Panc1 (cell line): ENCODE results near the gene PCDHA7. TPM values are rescaled to one million over a fixed set of nuclear protein-coding genes. Genes with fewer than 3 reads are reported as not detected.

Source experiments
- ATAC-seq: fragments of 200-7000 bp; cut with Tn5 transposase; 2 replicates; pipeline ENCODE4 v1.9.1; 2020; ENCODE audit warnings: mild to moderate bottlenecking, moderate library complexity
- BruUV-seq: library from RNA; stranded (reverse); fragments of 400-500 nt; replicated peaks from 2 replicates; lab custom pipeline; 2021; lab: Mats Ljungman, UMichigan
- CTCF ChIA-PET: fragments of 300-600 bp; sonication (Branson Sonifier 250); formaldehyde crosslinking; loops from one replicate; lab custom pipeline; 2022; ENCODE audit warnings: antibody characterized with exemption; lab: Charles Lee
- POLR2A ChIA-PET: fragments of 300-600 bp; sonication (Branson Sonifier 250); formaldehyde crosslinking; loops from one replicate; lab custom pipeline; 2022; ENCODE audit warnings: antibody characterized with exemption; lab: Charles Lee
- DNase-seq: peaks from one replicate; pipeline ENCODE4 v3.0.0-alpha.2; 2010; ENCODE audit warnings: low read depth, low spot score
- H3K27ac ChIP-seq: 2 replicates; pipeline ENCODE4 v1.5.1; 2011; ENCODE audit warnings: mild to moderate bottlenecking, low read length, inconsistent platforms
- H3K27me3 ChIP-seq: fragments of 200-500 bp; sonication (Bioruptor generic); 2 replicates; pipeline ENCODE4 v1.6.0; 2014; ENCODE audit warnings: low read length, inconsistent platforms; ENCODE audit not compliant: control insufficient read depth, insufficient read depth
- H3K36me3 ChIP-seq: fragments of 200-500 bp; sonication (Bioruptor generic); 2 replicates; pipeline ENCODE4 v1.5.1; 2014; ENCODE audit warnings: inconsistent platforms, mild to moderate bottlenecking, low read length, moderate library complexity; ENCODE audit not compliant: control insufficient read depth, insufficient read depth
- H3K4me1 ChIP-seq: 2 replicates; pipeline ENCODE4 v1.5.1; 2011; ENCODE audit warnings: inconsistent platforms, mild to moderate bottlenecking, low read length, moderate library complexity; ENCODE audit not compliant: control insufficient read depth, insufficient read depth
- H3K4me3 ChIP-seq, 2 experiments: 2 replicates each; pipeline ENCODE4 v1.5.1; 2011 to 2012; ENCODE audit warnings: low read depth in 2 of 2, low read length in 2 of 2, mild to moderate bottlenecking in 2 of 2, inconsistent platforms in 1 of 2, moderate library complexity in 1 of 2
- H3K9me3 ChIP-seq: fragments of 200-500 bp; sonication (Bioruptor generic); 2 replicates; pipeline ENCODE4 v1.5.1; 2014; ENCODE audit warnings: low read depth, mild to moderate bottlenecking, inconsistent platforms, low read length, moderate library complexity; ENCODE audit not compliant: control insufficient read depth, insufficient read depth
- POLR2AphosphoS5 ChIP-seq: IDR thresholded peaks from 2 replicates; pipeline ENCODE4 v1.6.1; 2012; ENCODE audit warnings: mild to moderate bottlenecking, low read depth, low read length, moderate library complexity
- SIN3A ChIP-seq: IDR thresholded peaks from 2 replicates; pipeline ENCODE4 v1.6.1; 2012; ENCODE audit warnings: low read depth, mild to moderate bottlenecking, low read length, moderate library complexity, borderline replicate concordance; ENCODE audit not compliant: insufficient read depth
- TCF7L2 ChIP-seq: IDR thresholded peaks from 2 replicates; pipeline ENCODE4 v1.6.1; 2011; ENCODE audit warnings: mild to moderate bottlenecking, low read depth, low read length, inconsistent platforms
- in situ Hi-C: cut with HindIII; loops from 2 replicates; pipeline ENCODE4 v1.10.0; 2016; ENCODE audit warnings: low sequenced_read_pairs, low pct_unique_long_range_greater_than_20kb
- intact Hi-C: fragments of 100-400 bp; cut with micrococcal nuclease; formaldehyde crosslinking; loops from one replicate; pipeline ENCODE4 v1.10.0; 2022; ENCODE audit not compliant: unreplicated experiment
- total RNA-seq: library from RNA; stranded (reverse); gene quantifications from one replicate; pipeline ENCODE4 v1.2.1, GENCODE V29; 2021; ENCODE audit not compliant: unreplicated experiment
- TF ChIP-seq, protein P1 (sequence below): fragments of 450-650 bp; IDR thresholded peaks from 2 replicates; pipeline ENCODE4 v1.5.1; 2017; ENCODE audit warnings: mild to moderate bottlenecking
- TF ChIP-seq, protein P2 (sequence below), 2 experiments: IDR thresholded peaks; 2 replicates each; pipeline ENCODE4 v1.6.1; 2011 to 2012; ENCODE audit warnings: low read depth in 2 of 2, control low read depth in 1 of 2, low read length in 1 of 2, mild to moderate bottlenecking in 1 of 2, moderate library complexity in 1 of 2; ENCODE audit not compliant: insufficient read depth in 1 of 2

Gene PCDHA7
- total RNA-seq, 1 experiment from 2014 or later: 0.15 TPM

DNA sequence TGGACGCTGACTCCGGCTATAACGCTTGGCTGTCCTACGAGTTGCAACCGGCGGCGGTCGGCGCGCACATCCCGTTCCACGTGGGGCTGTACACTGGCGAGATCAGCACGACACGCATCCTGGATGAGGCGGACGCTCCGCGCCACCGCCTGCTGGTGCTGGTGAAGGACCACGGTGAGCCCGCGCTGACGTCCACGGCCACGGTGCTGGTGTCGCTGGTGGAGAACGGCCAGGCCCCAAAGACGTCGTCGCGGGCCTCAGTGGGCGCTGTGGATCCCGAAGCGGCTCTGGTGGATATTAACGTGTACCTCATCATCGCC is 43.2 kb downstream of the PCDHA7 start:
- H3K9me3 ChIP-seq: no peaks in the 10 kb centered on the region; the same call in 1 of the 2 replicates
- DNase-seq (no peak), ATAC-seq (no peak)
- intact Hi-C loops (no loop called here), in situ Hi-C loops (no loop called here)
- no peak overlapping the region for H3K4me3 ChIP-seq
- H3K4me1 ChIP-seq: no peaks in the 10 kb centered on the region
- no peaks in the 10 kb centered on the region for H3K36me3 ChIP-seq
- no TSS peak for BruUV-seq
- TF ChIP-seq SIN3A (no peak), POLR2AphosphoS5 (no peak)
- TF ChIP-seq, protein P1, sequence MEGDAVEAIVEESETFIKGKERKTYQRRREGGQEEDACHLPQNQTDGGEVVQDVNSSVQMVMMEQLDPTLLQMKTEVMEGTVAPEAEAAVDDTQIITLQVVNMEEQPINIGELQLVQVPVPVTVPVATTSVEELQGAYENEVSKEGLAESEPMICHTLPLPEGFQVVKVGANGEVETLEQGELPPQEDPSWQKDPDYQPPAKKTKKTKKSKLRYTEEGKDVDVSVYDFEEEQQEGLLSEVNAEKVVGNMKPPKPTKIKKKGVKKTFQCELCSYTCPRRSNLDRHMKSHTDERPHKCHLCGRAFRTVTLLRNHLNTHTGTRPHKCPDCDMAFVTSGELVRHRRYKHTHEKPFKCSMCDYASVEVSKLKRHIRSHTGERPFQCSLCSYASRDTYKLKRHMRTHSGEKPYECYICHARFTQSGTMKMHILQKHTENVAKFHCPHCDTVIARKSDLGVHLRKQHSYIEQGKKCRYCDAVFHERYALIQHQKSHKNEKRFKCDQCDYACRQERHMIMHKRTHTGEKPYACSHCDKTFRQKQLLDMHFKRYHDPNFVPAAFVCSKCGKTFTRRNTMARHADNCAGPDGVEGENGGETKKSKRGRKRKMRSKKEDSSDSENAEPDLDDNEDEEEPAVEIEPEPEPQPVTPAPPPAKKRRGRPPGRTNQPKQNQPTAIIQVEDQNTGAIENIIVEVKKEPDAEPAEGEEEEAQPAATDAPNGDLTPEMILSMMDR: no peak
- TF ChIP-seq, protein P2, sequence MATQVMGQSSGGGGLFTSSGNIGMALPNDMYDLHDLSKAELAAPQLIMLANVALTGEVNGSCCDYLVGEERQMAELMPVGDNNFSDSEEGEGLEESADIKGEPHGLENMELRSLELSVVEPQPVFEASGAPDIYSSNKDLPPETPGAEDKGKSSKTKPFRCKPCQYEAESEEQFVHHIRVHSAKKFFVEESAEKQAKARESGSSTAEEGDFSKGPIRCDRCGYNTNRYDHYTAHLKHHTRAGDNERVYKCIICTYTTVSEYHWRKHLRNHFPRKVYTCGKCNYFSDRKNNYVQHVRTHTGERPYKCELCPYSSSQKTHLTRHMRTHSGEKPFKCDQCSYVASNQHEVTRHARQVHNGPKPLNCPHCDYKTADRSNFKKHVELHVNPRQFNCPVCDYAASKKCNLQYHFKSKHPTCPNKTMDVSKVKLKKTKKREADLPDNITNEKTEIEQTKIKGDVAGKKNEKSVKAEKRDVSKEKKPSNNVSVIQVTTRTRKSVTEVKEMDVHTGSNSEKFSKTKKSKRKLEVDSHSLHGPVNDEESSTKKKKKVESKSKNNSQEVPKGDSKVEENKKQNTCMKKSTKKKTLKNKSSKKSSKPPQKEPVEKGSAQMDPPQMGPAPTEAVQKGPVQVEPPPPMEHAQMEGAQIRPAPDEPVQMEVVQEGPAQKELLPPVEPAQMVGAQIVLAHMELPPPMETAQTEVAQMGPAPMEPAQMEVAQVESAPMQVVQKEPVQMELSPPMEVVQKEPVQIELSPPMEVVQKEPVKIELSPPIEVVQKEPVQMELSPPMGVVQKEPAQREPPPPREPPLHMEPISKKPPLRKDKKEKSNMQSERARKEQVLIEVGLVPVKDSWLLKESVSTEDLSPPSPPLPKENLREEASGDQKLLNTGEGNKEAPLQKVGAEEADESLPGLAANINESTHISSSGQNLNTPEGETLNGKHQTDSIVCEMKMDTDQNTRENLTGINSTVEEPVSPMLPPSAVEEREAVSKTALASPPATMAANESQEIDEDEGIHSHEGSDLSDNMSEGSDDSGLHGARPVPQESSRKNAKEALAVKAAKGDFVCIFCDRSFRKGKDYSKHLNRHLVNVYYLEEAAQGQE (IDR thresholded peaks at IDR 0.05; ENCODE audit: insufficient read depth in 1 of 2, low read depth in 2 of 2, low read length in 1 of 2): no peak
- no peaks in the 10 kb centered on the region for H3K27me3 ChIP-seq
- POLR2A ChIA-PET: no interaction called here
- no peak overlapping the region for H3K27ac ChIP-seq
- CTCF ChIA-PET: no interaction called here

DNA sequence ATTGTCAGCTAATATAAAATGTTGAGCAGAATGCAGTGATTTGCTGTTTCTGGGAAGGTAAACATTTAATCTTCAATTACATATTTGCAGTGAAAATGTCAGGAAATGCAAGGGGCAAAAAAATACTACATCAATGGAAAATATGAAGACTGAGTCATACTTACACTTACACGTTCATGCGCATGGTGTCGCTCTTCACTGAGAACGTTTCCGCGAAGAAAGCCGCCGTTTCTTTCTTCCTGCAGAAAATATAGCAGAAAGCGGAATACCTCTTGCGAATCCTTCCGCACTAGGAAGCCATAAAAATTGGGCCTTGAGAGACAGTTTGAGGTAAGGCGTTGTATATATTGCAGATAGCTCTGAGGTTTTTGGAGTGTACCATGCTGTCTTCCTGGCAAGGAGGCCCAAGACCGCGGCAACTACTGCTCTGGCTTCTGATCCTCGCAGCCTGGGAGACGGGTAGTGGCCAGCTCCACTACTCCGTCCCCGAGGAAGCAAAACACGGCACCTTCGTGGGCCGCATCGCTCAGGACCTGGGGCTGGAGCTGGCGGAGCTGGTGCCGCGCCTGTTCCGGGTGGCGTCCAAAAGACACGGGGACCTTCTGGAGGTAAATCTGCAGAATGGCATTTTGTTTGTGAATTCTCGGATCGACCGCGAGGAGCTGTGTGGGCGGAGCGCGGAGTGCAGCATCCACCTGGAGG is 48.0 kb downstream of the PCDHA7 start, which contains the start of gene PCDHA13:
TSS of gene PCDHA13 (plus strand) at position 236 of the 702 bp plus-strand sequence. CDS start at position 381, 145 bp downstream.
- CTCF ChIA-PET: interaction anchor here (0.7 kb wide), 2 partner anchors 137 to 153 kb away, joined by 7 to 9 read pairs; no protein-coding TSS in a partner anchor
- no peak for TF ChIP-seq POLR2AphosphoS5
- TF ChIP-seq TCF7L2: no peak
- TF ChIP-seq, protein P1: no peak
- TF ChIP-seq, protein P2 (IDR thresholded peaks at IDR 0.05; ENCODE audit: insufficient read depth in 1 of 2, low read depth in 2 of 2, low read length in 1 of 2): no peak
- TF ChIP-seq SIN3A: no peak
- H3K4me1 ChIP-seq: no peaks in the 10 kb centered on the region
- no peaks in the 10 kb centered on the region; the same call in 1 of the 2 replicates for H3K9me3 ChIP-seq
- BruUV-seq: no TSS peak
- H3K27ac ChIP-seq: no peak within 1 kb of the TSS
- H3K27me3 ChIP-seq: no peaks in the 10 kb centered on the region
- H3K4me3 ChIP-seq: peak within 1 kb of the TSS; percentile 24 to 54
- POLR2A ChIA-PET: no interaction called here
- in situ Hi-C loops: no loop called here
- H3K36me3 ChIP-seq: no peaks in the 10 kb centered on the region; the same call in 1 of the 2 replicates
- DNase-seq (no peak), ATAC-seq (peak; percentile 60)
- intact Hi-C loops: loop anchor here (1.0 kb wide), 1 partner anchor 158 kb away; no protein-coding TSS in a partner anchor
